H1 (cell line): ENCODE results near the gene SLC6A12. TPM values are rescaled to one million over a fixed set of nuclear protein-coding genes. Genes with fewer than 3 reads are reported as not detected.

Experiments used
- CTCF ChIA-PET: fragments of 300-600 bp; sonication (Branson Sonifier 250); formaldehyde crosslinking; loops from one replicate; lab custom pipeline; 2021; ENCODE audit not compliant: partially characterized antibody; lab: Charles Lee
- POLR2A ChIA-PET: fragments of 300-600 bp; sonication (Branson Sonifier 250); formaldehyde crosslinking; loops from one replicate; lab custom pipeline; 2021; ENCODE audit warnings: inconsistent platforms; ENCODE audit not compliant: partially characterized antibody; lab: Charles Lee
- DNase-seq, 2 experiments: peaks; one replicate each; pipeline versions ENCODE4 v3.0.0 to v3.0.0-alpha.2; 2010 to 2022; ENCODE audit warnings: low spot score in 2 of 2, low read depth in 1 of 2, mixed read lengths in 1 of 2
- FAIRE-seq: peaks from 2 replicates; lab custom pipeline; 2011; peaks lifted over from hg19 to GRCh38; lab: Jason Lieb, UNC
- H2AFZ ChIP-seq: 2 replicates; pipeline ENCODE4 v1.8.1; 2012; ENCODE audit warnings: low read length, inconsistent platforms
- H2AK5ac ChIP-seq: 2 replicates; pipeline ENCODE4 v1.6.1; 2013; ENCODE audit warnings: low read depth, low read length
- H2BK120ac ChIP-seq: replicated peaks from 2 replicates; pipeline ENCODE3; 2013; ENCODE audit warnings: low read depth, low read length, inconsistent platforms
- H2BK12ac ChIP-seq: 2 replicates; pipeline ENCODE4 v1.6.1; 2013; ENCODE audit warnings: low read depth, low read length
- H2BK15ac ChIP-seq: 2 replicates; pipeline ENCODE4 v1.6.1; 2013; ENCODE audit warnings: low read length
- H2BK20ac ChIP-seq: 2 replicates; pipeline ENCODE4 v1.6.1; 2013; ENCODE audit warnings: low read length
- H2BK5ac ChIP-seq: 2 replicates; pipeline ENCODE4 v1.6.1; 2013; ENCODE audit warnings: low read depth, low read length
- H3K14ac ChIP-seq: 2 replicates; pipeline ENCODE4 v1.6.1; 2013; ENCODE audit warnings: inconsistent platforms; ENCODE audit not compliant: insufficient read length
- H3K18ac ChIP-seq: 2 replicates; pipeline ENCODE4 v1.6.1; 2013; ENCODE audit warnings: low read length; ENCODE audit errors: extremely low read depth
- H3K23ac ChIP-seq: 2 replicates; pipeline ENCODE4 v1.6.1; 2013; ENCODE audit warnings: inconsistent platforms; ENCODE audit not compliant: insufficient read length
- H3K23me2 ChIP-seq: 2 replicates; pipeline ENCODE4 v1.6.1; 2013; ENCODE audit warnings: low read depth, low read length
- H3K27ac ChIP-seq: 2 replicates; pipeline ENCODE4 v1.6.1; 2011; ENCODE audit warnings: low read depth, low read length, inconsistent platforms
- H3K27me3 ChIP-seq, 4 experiments: replicated peaks in 1 of 4; 1 replicate in 1 of 4; 2 replicates in 3 of 4; pipeline versions ENCODE4 v1.6.1 to v1.8.1; 2011 to 2013; ENCODE audit warnings: low read length in 3 of 4, mild to moderate bottlenecking in 3 of 4, inconsistent platforms in 2 of 4, mixed read lengths in 2 of 4, moderate library complexity in 1 of 4; ENCODE audit not compliant: control insufficient read depth in 3 of 4, insufficient read depth in 3 of 4; ENCODE audit errors: extremely low read depth in 1 of 4
- H3K36me3 ChIP-seq, 4 experiments: 2 replicates each; pipeline versions ENCODE4 v1.6.1 to v1.8.1; 2011 to 2013; ENCODE audit warnings: mild to moderate bottlenecking in 4 of 4, low read length in 3 of 4, moderate library complexity in 2 of 4, control low read depth in 1 of 4, inconsistent platforms in 1 of 4; ENCODE audit not compliant: insufficient read depth in 4 of 4, control insufficient read depth in 2 of 4
- H3K4ac ChIP-seq: replicated peaks from 2 replicates; pipeline ENCODE3; 2013; ENCODE audit warnings: low read length, low read depth, mixed read lengths, inconsistent platforms; ENCODE audit not compliant: insufficient read length
- H3K4me1 ChIP-seq, 4 experiments: replicated peaks in 1 of 4; 1 replicate in 1 of 4; 2 replicates in 3 of 4; pipeline versions ENCODE4 v1.6.1 to v1.8.1; 2011 to 2013; ENCODE audit warnings: low read length in 3 of 4, inconsistent platforms in 2 of 4, mixed read lengths in 1 of 4; ENCODE audit not compliant: insufficient read depth in 4 of 4, control insufficient read depth in 3 of 4
- H3K4me2 ChIP-seq, 2 experiments: 2 replicates each; pipeline versions ENCODE4 v1.6.1 to v1.8.1; 2011 to 2013; ENCODE audit warnings: low read depth in 2 of 2, low read length in 2 of 2, control low read depth in 1 of 2, inconsistent platforms in 1 of 2, mild to moderate bottlenecking in 1 of 2; ENCODE audit not compliant: insufficient read depth in 1 of 2
- H3K4me3 ChIP-seq, 4 experiments: fragments of 200-600, 300-600 bp in 1 of 4; sonication (generic), shearing (Covaris generic), sonication (Bioruptor Twin) in 1 of 4; 2 replicates each; pipeline versions ENCODE4 v1.5.1 to v1.8.1; 2011 to 2016; ENCODE audit warnings: low read length in 4 of 4, low read depth in 3 of 4, control low read depth in 2 of 4, inconsistent platforms in 2 of 4, mild to moderate bottlenecking in 2 of 4, mixed read lengths in 1 of 4, moderate library complexity in 1 of 4; ENCODE audit not compliant: insufficient read depth in 2 of 4; ENCODE audit errors: extremely low read depth in 1 of 4
- H3K56ac ChIP-seq: replicated peaks from 2 replicates; pipeline ENCODE3; 2013; ENCODE audit warnings: low read depth, mild to moderate bottlenecking, mixed read lengths, low read length, inconsistent platforms; ENCODE audit not compliant: insufficient read length
- H3K79me1 ChIP-seq: 2 replicates; pipeline ENCODE4 v1.6.1; 2013; ENCODE audit warnings: low read depth, low read length, control low read depth
- H3K79me2 ChIP-seq, 2 experiments: 2 replicates each; pipeline versions ENCODE4 v1.6.1 to v1.8.1; 2012 to 2013; ENCODE audit warnings: low read length in 2 of 2, mild to moderate bottlenecking in 2 of 2, inconsistent platforms in 1 of 2; ENCODE audit not compliant: insufficient read depth in 2 of 2, control insufficient read depth in 1 of 2
- H3K9ac ChIP-seq, 4 experiments: replicated peaks in 1 of 4; 1 replicate in 1 of 4; 2 replicates in 3 of 4; pipeline versions ENCODE4 v1.6.1 to v1.8.1; 2011 to 2013; ENCODE audit warnings: low read depth in 3 of 4, low read length in 3 of 4, control low read depth in 2 of 4, mild to moderate bottlenecking in 2 of 4, moderate library complexity in 2 of 4, inconsistent platforms in 1 of 4; ENCODE audit errors: extremely low read depth in 1 of 4
- H3K9me3 ChIP-seq, 2 experiments: 2 replicates each; pipeline versions ENCODE4 v1.6.1 to v1.8.1; 2012 to 2013; ENCODE audit warnings: mild to moderate bottlenecking in 2 of 2, moderate library complexity in 2 of 2, control low read depth in 1 of 2, inconsistent platforms in 1 of 2, low read depth in 1 of 2, low read length in 1 of 2, mixed read lengths in 1 of 2; ENCODE audit not compliant: insufficient read depth in 2 of 2
- H4K20me1 ChIP-seq, 2 experiments: replicated peaks in 1 of 2; 2 replicates each; pipeline versions ENCODE3 to v1.8.1; 2011 to 2013; ENCODE audit warnings: inconsistent platforms in 2 of 2, low read length in 2 of 2, mild to moderate bottlenecking in 1 of 2; ENCODE audit not compliant: insufficient read depth in 2 of 2, control insufficient read depth in 1 of 2
- H4K5ac ChIP-seq: 2 replicates; pipeline ENCODE4 v1.6.1; 2013; ENCODE audit warnings: low read length, low read depth, mixed read lengths, inconsistent platforms; ENCODE audit not compliant: insufficient read length
- H4K8ac ChIP-seq: 2 replicates; pipeline ENCODE4 v1.8.0; 2013; ENCODE audit warnings: mild to moderate bottlenecking, moderate library complexity, low read length, inconsistent platforms; ENCODE audit not compliant: insufficient read depth; ENCODE audit errors: extremely low read depth
- H4K91ac ChIP-seq: replicated peaks from 2 replicates; pipeline ENCODE3; 2013; ENCODE audit warnings: low read length, mixed read lengths, inconsistent platforms; ENCODE audit not compliant: insufficient read length
- ATF2 ChIP-seq: IDR thresholded peaks from 2 replicates; pipeline ENCODE4 v1.6.1; 2012; ENCODE audit warnings: low read length, inconsistent platforms
- RBBP5 ChIP-seq: IDR thresholded peaks from 2 replicates; pipeline ENCODE4 v1.7.1; 2012; ENCODE audit warnings: low read depth, mild to moderate bottlenecking, inconsistent platforms, low read length, moderate library complexity, borderline replicate concordance
- TAF7 ChIP-seq: optimal IDR thresholded peaks from 2 replicates; pipeline ENCODE3; 2011; ENCODE audit warnings: low read depth, mild to moderate bottlenecking, inconsistent platforms, low read length, moderate library complexity, borderline replicate concordance
- WGBS, 2 experiments: shearing (Covaris generic) in 1 of 2; methylation state at CpG; one replicate each; pipeline versions ENCODE4 v1.1.6 to v1.1.7; 2013 to 2015; ENCODE audit warnings: low lambda C conversion rate in 2 of 2, mixed read lengths in 2 of 2, inconsistent platforms in 1 of 2, low coverage in 1 of 2, missing lambda C conversion rate in 1 of 2; ENCODE audit not compliant: insufficient replicate concordance in 2 of 2, insufficient coverage in 1 of 2, insufficient read length in 1 of 2; ENCODE audit errors: extremely low coverage in 1 of 2, missing lambda C conversion rate in 1 of 2; 5-methylcytosine and 5-hydroxymethylcytosine counted together
- polyA plus RNA-seq, 7 experiments: library from polyadenylated mRNA; depleted of rRNA in 3 of 7; stranded (reverse) in 5 of 7; unstranded in 2 of 7; fragments of >200 nt in 5 of 7; fragments of 200-250 nt in 2 of 7; gene quantifications; 1 replicate in 5 of 7; 2 replicates in 1 of 7; 4 replicates in 1 of 7; pipeline versions ENCODE4 v1.2.1 to v1.2.3, GENCODE V29; 2011 to 2013; ENCODE audit warnings: missing spikeins in 2 of 7, mixed read lengths in 2 of 7
- total RNA-seq: library from RNA; stranded (reverse); fragmentation: NEBNext Ultra II Directional; extraction: Animal tissue kit (Norgen Biotek cat#: 25700); gene quantifications from 2 replicates; pipeline ENCODE4 v1.2.1, GENCODE V29; 2021

Gene SLC6A12
- total and polyA plus RNA-seq, 2 of the 8 experiments (the other 6 are each of a cell fraction or from before 2014, with no cell fraction given), result 0.70 to 1.1 TPM

- no peak for FAIRE-seq
- Histone ChIP-seq H2BK12ac (no peak overlapping the region), H3K4me2 (no peak overlapping the region), H3K36me3 (no peaks in the 10 kb centered on the region), H3K9ac (no peak overlapping the region), H4K5ac (no peak overlapping the region), H3K4ac (no peak overlapping the region), H3K27me3 (no peaks in the 10 kb centered on the region), H3K27ac (no peak overlapping the region), H3K56ac (no peak overlapping the region), H3K14ac (no peak overlapping the region), H3K4me1 (no peaks in the 10 kb centered on the region), H2BK15ac (no peak overlapping the region), H2AFZ (no peak overlapping the region), H3K18ac (no peak overlapping the region), H4K20me1 (no peaks in the 10 kb centered on the region), H4K91ac (no peak overlapping the region), H3K4me3 (no peak overlapping the region), H4K8ac (no peak overlapping the region), H3K23ac (no peak overlapping the region), H3K79me1 (no peaks in the 10 kb centered on the region), H2BK20ac (no peak overlapping the region), H2BK120ac (no peak overlapping the region), H2BK5ac (no peak overlapping the region), H2AK5ac (no peak overlapping the region), H3K23me2 (no peaks in the 10 kb centered on the region), H3K9me3 (peaks cover 5 to 9% of the 10 kb centered on the region in 2 experiments; a peak in 2 of 4 replicates), H3K79me2 (no peaks in the 10 kb centered on the region)
- 90% methylated on average over 9 of the region's 9 CpGs; no CpG with 5 or more reads in 1 of the 2 experiments for WGBS, 2 experiments
- POLR2A ChIA-PET, result no interaction called here
- no peak for DNase-seq
- CTCF ChIA-PET, result interaction anchor here (2.5 kb wide), 1 partner anchor 20 kb away, joined by 11 read pairs; no protein-coding TSS in a partner anchor
- TF ChIP-seq TAF7 (no peak), RBBP5 (no peak), ATF2 (no peak)
Measured at GRCh38 chr12:240566-240965, 26.6 kb upstream of the SLC6A12 start.
